Neural cell (in vitro differentiated cells): ENCODE results near the gene ZHX3.
"Not testable (repeated sequence)": the region's sequence is repeated elsewhere in the genome, so short reads cannot be mapped to it uniquely, and the experiment has no call there.

Experiments
- POLR2AphosphoS5 ChIP-seq: IDR thresholded peaks from 2 replicates; pipeline ENCODE4 v1.6.1; 2012
- SMC3 ChIP-seq: fragments of 450-650 bp; conservative IDR thresholded peaks from 2 replicates; pipeline ENCODE4 v1.6.1; 2014; ENCODE audit warnings: antibody characterized with exemption, mild to moderate bottlenecking, moderate library complexity; ENCODE audit not compliant: poor library complexity
- TF ChIP-seq, protein P1 (sequence below): fragments of 450-650 bp; IDR thresholded peaks from 2 replicates; pipeline ENCODE4 v1.5.1; 2014; ENCODE audit warnings: antibody characterized with exemption, mild to moderate bottlenecking, moderate library complexity; ENCODE audit not compliant: poor library complexity, severe bottlenecking
- TF ChIP-seq, protein P2 (sequence below): IDR thresholded peaks from 2 replicates; pipeline ENCODE4 v1.6.1; 2012; ENCODE audit warnings: borderline replicate concordance

DNA sequence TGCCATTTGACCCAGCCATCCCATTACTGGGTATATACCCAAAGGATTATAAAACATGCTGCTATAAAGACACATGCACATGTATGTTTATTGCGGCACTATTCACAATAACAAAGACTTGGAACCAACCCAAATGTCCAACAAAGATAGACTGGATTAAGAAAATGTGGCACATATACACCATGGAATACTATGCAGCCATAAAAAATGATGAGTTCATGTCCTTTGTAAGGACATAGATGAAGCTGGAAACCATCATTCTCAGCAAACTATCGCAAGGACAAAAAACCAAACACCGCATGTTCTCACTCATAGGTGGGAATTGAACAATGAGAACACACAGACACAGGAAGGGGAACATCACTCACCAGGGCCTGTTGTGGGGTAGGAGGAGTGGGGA is 80.3 kb downstream of the ZHX3 start:
- TF ChIP-seq, protein P1, sequence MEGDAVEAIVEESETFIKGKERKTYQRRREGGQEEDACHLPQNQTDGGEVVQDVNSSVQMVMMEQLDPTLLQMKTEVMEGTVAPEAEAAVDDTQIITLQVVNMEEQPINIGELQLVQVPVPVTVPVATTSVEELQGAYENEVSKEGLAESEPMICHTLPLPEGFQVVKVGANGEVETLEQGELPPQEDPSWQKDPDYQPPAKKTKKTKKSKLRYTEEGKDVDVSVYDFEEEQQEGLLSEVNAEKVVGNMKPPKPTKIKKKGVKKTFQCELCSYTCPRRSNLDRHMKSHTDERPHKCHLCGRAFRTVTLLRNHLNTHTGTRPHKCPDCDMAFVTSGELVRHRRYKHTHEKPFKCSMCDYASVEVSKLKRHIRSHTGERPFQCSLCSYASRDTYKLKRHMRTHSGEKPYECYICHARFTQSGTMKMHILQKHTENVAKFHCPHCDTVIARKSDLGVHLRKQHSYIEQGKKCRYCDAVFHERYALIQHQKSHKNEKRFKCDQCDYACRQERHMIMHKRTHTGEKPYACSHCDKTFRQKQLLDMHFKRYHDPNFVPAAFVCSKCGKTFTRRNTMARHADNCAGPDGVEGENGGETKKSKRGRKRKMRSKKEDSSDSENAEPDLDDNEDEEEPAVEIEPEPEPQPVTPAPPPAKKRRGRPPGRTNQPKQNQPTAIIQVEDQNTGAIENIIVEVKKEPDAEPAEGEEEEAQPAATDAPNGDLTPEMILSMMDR: not testable (repeated sequence)
- not testable (repeated sequence) for TF ChIP-seq SMC3, POLR2AphosphoS5
- TF ChIP-seq, protein P2, sequence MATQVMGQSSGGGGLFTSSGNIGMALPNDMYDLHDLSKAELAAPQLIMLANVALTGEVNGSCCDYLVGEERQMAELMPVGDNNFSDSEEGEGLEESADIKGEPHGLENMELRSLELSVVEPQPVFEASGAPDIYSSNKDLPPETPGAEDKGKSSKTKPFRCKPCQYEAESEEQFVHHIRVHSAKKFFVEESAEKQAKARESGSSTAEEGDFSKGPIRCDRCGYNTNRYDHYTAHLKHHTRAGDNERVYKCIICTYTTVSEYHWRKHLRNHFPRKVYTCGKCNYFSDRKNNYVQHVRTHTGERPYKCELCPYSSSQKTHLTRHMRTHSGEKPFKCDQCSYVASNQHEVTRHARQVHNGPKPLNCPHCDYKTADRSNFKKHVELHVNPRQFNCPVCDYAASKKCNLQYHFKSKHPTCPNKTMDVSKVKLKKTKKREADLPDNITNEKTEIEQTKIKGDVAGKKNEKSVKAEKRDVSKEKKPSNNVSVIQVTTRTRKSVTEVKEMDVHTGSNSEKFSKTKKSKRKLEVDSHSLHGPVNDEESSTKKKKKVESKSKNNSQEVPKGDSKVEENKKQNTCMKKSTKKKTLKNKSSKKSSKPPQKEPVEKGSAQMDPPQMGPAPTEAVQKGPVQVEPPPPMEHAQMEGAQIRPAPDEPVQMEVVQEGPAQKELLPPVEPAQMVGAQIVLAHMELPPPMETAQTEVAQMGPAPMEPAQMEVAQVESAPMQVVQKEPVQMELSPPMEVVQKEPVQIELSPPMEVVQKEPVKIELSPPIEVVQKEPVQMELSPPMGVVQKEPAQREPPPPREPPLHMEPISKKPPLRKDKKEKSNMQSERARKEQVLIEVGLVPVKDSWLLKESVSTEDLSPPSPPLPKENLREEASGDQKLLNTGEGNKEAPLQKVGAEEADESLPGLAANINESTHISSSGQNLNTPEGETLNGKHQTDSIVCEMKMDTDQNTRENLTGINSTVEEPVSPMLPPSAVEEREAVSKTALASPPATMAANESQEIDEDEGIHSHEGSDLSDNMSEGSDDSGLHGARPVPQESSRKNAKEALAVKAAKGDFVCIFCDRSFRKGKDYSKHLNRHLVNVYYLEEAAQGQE: not testable (repeated sequence)
